Measurements from ENCODE around the gene RHOF. TPM values are rescaled to one million over a fixed set of nuclear protein-coding genes. Genes with fewer than 3 reads are reported as not detected.

Gene RHOF
- total and polyA plus RNA-seq, 2 of the 13 experiments (the other 11 are each of a cell fraction or from before 2014, with no cell fraction given): 14.6 to 32.2 TPM

DNA sequence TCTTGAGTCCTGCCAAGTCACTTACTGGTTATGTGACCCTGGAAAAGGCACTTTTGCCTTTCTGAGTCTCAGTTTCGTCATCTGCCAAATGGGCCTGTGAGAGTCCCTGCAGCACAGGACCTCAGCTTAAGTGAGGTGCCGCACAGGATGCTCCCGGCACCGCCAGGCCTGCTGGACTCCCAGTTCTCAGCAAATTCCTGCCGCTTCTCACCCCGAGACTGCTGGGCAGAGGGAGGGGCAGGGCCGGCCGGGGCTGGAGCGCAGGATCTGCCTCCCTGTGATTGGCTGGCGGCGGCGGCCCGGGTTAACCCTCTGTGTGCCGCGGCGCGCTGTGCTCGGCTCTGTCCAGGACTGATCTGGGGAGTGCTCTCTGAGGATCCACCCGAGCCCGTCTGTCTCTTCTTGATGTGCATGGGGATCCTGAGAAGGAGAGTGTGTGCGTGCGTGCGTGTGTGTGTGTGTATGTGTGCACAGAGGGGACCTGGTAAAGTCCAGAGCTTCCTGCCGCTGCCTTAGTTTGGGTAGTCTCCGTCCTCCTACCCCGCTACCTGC is 18.9 kb upstream of the RHOF start (continued):
- TF ChIP-seq ZC3H4 (CRISPR knock-in tag; IDR thresholded peaks at IDR 0.05; ENCODE audit: borderline replicate concordance): no peak
- no peak for TF ChIP-seq ZIK1 (CRISPR knock-in tag; IDR thresholded peaks at IDR 0.05; ENCODE audit: borderline replicate concordance, low read depth)
- TF ChIP-seq, protein P1, sequence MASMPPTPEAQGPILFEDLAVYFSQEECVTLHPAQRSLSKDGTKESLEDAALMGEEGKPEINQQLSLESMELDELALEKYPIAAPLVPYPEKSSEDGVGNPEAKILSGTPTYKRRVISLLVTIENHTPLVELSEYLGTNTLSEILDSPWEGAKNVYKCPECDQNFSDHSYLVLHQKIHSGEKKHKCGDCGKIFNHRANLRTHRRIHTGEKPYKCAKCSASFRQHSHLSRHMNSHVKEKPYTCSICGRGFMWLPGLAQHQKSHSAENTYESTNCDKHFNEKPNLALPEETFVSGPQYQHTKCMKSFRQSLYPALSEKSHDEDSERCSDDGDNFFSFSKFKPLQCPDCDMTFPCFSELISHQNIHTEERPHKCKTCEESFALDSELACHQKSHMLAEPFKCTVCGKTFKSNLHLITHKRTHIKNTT (CRISPR knock-in tag; IDR thresholded peaks at IDR 0.05): no peak
- TF ChIP-seq ZNF138 (CRISPR knock-in tag; IDR thresholded peaks at IDR 0.05; ENCODE audit: low read depth): no peak
- no peak for TF ChIP-seq JUND (CRISPR knock-in tag; IDR thresholded peaks at IDR 0.05)
- no peak for TF ChIP-seq JUNB (CRISPR knock-in tag; IDR thresholded peaks at IDR 0.05; ENCODE audit: borderline replicate concordance)
- TF ChIP-seq, protein P2, sequence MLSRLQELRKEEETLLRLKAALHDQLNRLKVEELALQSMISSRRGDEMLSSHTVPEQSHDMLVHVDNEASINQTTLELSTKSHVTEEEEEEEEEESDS (CRISPR knock-in tag; IDR thresholded peaks at IDR 0.05; ENCODE audit: borderline replicate concordance): no peak
- no peak for TF ChIP-seq ZNF235 (CRISPR knock-in tag; IDR thresholded peaks at IDR 0.05; ENCODE audit: borderline replicate concordance)
- no peak for TF ChIP-seq ZSCAN21 (CRISPR knock-in tag; IDR thresholded peaks at IDR 0.05; ENCODE audit: borderline replicate concordance)
- TF ChIP-seq, protein P3, sequence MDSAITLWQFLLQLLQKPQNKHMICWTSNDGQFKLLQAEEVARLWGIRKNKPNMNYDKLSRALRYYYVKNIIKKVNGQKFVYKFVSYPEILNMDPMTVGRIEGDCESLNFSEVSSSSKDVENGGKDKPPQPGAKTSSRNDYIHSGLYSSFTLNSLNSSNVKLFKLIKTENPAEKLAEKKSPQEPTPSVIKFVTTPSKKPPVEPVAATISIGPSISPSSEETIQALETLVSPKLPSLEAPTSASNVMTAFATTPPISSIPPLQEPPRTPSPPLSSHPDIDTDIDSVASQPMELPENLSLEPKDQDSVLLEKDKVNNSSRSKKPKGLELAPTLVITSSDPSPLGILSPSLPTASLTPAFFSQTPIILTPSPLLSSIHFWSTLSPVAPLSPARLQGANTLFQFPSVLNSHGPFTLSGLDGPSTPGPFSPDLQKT (CRISPR knock-in tag; IDR thresholded peaks at IDR 0.05; ENCODE audit: borderline replicate concordance): no peak
- no peak for TF ChIP-seq ATRX (CRISPR knock-in tag; IDR thresholded peaks at IDR 0.05; ENCODE audit: borderline replicate concordance)
- no peak for TF ChIP-seq TGIF2 (CRISPR knock-in tag; IDR thresholded peaks at IDR 0.05)
- TF ChIP-seq, protein P4, sequence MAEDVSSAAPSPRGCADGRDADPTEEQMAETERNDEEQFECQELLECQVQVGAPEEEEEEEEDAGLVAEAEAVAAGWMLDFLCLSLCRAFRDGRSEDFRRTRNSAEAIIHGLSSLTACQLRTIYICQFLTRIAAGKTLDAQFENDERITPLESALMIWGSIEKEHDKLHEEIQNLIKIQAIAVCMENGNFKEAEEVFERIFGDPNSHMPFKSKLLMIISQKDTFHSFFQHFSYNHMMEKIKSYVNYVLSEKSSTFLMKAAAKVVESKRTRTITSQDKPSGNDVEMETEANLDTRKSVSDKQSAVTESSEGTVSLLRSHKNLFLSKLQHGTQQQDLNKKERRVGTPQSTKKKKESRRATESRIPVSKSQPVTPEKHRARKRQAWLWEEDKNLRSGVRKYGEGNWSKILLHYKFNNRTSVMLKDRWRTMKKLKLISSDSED (CRISPR knock-in tag; IDR thresholded peaks at IDR 0.05): no peak
- TF ChIP-seq, protein P5, sequence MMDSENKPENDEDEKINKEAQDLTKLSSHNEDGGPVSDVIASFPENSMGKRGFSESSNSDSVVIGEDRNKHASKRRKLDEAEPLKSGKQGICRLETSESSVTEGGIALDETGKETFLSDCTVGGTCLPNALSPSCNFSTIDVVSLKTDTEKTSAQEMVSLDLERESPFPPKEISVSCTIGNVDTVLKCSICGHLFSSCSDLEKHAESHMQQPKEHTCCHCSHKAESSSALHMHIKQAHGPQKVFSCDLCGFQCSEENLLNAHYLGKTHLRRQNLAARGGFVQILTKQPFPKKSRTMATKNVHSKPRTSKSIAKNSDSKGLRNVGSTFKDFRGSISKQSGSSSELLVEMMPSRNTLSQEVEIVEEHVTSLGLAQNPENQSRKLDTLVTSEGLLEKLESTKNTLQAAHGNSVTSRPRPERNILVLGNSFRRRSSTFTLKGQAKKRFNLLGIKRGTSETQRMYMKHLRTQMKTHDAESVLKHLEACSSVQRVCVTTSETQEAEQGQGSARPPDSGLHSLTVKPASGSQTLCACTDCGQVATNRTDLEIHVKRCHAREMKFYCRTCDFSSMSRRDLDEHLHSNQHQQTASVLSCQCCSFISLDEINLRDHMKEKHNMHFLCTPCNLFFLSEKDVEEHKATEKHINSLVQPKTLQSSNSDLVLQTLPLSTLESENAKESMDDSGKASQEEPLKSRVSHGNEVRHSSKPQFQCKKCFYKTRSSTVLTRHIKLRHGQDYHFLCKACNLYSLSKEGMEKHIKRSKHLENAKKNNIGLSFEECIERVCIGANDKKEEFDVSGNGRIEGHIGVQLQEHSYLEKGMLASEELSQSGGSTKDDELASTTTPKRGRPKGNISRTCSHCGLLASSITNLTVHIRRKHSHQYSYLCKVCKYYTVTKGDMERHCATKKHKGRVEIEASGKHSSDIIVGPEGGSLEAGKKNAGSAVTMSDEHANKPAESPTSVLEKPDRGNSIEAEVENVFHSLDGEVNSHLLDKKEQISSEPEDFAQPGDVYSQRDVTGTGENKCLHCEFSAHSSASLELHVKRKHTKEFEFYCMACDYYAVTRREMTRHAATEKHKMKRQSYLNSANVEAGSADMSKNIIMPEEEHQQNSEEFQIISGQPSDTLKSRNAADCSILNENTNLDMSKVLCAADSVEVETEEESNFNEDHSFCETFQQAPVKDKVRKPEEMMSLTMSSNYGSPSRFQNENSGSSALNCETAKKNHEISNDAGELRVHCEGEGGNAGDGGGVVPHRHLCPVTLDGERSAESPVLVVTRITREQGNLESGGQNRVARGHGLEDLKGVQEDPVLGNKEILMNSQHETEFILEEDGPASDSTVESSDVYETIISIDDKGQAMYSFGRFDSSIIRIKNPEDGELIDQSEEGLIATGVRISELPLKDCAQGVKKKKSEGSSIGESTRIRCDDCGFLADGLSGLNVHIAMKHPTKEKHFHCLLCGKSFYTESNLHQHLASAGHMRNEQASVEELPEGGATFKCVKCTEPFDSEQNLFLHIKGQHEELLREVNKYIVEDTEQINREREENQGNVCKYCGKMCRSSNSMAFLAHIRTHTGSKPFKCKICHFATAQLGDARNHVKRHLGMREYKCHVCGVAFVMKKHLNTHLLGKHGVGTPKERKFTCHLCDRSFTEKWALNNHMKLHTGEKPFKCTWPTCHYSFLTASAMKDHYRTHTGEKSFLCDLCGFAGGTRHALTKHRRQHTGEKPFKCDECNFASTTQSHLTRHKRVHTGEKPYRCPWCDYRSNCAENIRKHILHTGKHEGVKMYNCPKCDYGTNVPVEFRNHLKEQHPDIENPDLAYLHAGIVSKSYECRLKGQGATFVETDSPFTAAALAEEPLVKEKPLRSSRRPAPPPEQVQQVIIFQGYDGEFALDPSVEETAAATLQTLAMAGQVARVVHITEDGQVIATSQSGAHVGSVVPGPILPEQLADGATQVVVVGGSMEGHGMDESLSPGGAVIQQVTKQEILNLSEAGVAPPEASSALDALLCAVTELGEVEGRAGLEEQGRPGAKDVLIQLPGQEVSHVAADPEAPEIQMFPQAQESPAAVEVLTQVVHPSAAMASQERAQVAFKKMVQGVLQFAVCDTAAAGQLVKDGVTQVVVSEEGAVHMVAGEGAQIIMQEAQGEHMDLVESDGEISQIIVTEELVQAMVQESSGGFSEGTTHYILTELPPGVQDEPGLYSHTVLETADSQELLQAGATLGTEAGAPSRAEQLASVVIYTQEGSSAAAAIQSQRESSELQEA (CRISPR knock-in tag; IDR thresholded peaks at IDR 0.05; ENCODE audit: not compliant biosample characterization): no peak
- no peak for TF ChIP-seq FIP1L1 (IDR thresholded peaks at IDR 0.05; ENCODE audit: borderline replicate concordance, insufficient read depth, low read depth, low read length)
- no peak for TF ChIP-seq RARA (CRISPR knock-in tag; IDR thresholded peaks at IDR 0.05)
- TF ChIP-seq MTF2 (CRISPR knock-in tag; IDR thresholded peaks at IDR 0.05; ENCODE audit: borderline replicate concordance): no peak
- no peak for TF ChIP-seq SCMH1 (CRISPR knock-in tag; IDR thresholded peaks at IDR 0.05; ENCODE audit: borderline replicate concordance)

All from HepG2 (cell line).